Measurements from ENCODE around the gene KCNT1. TPM values are rescaled to one million over a fixed set of nuclear protein-coding genes. Genes with fewer than 3 reads are reported as not detected.

The KCNT1 gene
- total RNA-seq, 1 donor from 2014 or later, result not detected

DNA sequence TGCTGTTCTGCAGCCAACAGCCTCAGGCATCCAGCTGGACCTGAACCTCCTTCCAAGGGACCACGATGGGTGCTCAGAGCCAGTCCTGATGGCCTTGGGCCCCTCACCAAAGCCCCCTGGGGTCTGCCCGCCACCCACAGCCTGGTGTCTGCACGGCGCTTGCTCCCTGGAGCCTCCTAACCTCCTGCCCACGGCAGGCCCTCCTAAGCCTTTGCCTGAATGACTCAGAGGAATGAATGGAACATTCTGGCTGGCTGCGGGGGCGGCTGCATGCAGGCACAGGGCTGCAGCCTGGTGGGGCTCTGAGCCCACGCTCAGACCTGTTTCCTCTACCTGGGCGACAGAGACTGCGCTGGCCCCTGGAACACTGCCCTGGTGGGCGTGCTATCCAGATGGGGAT lies 9.6 kb upstream of the KCNT1 start:
- intact Hi-C loops (cut with DNase I), result no loop called here
- H3K4me1 ChIP-seq, result no peaks in the 10 kb centered on the region
- no peaks in the 10 kb centered on the region for H3K36me3 ChIP-seq
- TF ChIP-seq CTCF (IDR thresholded peaks at IDR 0.05), result no peak
- H3K27ac ChIP-seq, result no peak overlapping the region
- no peaks in the 10 kb centered on the region for H3K27me3 ChIP-seq
- DNase-seq (ENCODE audit: low spot score in 2 of 2), result no peak
- H3K9me3 ChIP-seq, result no peaks in the 10 kb centered on the region
- no peak overlapping the region for H3K4me3 ChIP-seq

DNA sequence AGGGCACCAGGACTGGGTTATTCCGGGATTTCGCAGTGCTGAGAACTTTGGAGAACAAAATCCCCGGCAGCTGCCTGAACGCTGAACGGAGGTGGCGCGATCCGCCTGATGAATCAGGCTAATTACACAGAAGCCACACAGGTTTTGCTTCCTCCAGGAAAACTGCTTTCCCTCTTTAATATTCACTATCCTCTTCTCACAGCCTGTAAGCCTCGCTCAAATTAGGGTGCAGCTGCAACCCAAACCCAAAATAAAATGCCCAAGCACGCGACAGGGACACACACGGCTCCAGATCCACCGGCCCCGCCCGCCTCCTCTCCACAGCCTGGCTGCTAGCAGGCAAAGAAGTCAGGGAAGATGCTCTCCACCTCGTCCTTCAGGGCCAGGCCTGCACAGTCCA lies 8.7 kb upstream of the KCNT1 start:
- Histone ChIP-seq H3K27me3 (no peaks in the 10 kb centered on the region), H3K36me3 (no peaks in the 10 kb centered on the region), H3K9me3 (no peaks in the 10 kb centered on the region), H3K4me3 (no peak overlapping the region), H3K27ac (no peak overlapping the region), H3K4me1 (no peaks in the 10 kb centered on the region)
- no peak for DNase-seq (ENCODE audit: low spot score in 2 of 2)
- TF ChIP-seq CTCF (IDR thresholded peaks at IDR 0.05), result no peak
- intact Hi-C loops (cut with DNase I), result no loop called here

DNA sequence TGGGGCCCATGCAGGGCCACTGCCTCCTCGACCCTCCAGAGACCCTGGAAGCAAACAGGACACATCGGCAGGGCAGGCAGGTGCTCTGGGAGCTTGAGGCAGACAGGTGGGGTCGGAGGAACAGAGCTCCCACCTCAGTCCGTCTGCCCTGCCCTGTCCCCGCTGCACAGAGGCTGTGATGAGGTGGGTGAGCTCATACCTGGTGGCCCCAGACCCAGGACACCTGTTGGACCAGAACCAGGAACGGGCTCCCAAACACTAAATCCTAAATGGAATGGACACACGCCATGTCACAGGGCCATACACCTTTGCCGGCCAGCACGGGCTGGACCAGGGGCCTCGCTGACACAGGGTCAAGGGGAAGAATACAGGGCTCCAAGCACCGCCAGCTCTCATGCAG lies 8.2 kb upstream of the KCNT1 start:
- Histone ChIP-seq H3K4me1 (no peaks in the 10 kb centered on the region), H3K27ac (no peak overlapping the region), H3K9me3 (no peaks in the 10 kb centered on the region), H3K36me3 (no peaks in the 10 kb centered on the region), H3K4me3 (no peak overlapping the region), H3K27me3 (no peaks in the 10 kb centered on the region)
- intact Hi-C loops (cut with DNase I), result no loop called here
- no peak for TF ChIP-seq CTCF (IDR thresholded peaks at IDR 0.05)
- no peak for DNase-seq (ENCODE audit: low spot score in 2 of 2)

GRCh38 chr9:135694414-135694813 lies 7.6 kb upstream of the KCNT1 start:
- no peaks in the 10 kb centered on the region for H3K27me3 ChIP-seq
- no peaks in the 10 kb centered on the region for H3K4me1 ChIP-seq
- DNase-seq (ENCODE audit: low spot score in 2 of 2), result no peak
- intact Hi-C loops (cut with DNase I), result no loop called here
- H3K27ac ChIP-seq, result no peak overlapping the region
- no peak overlapping the region for H3K4me3 ChIP-seq
- H3K36me3 ChIP-seq, result no peaks in the 10 kb centered on the region
- H3K9me3 ChIP-seq, result no peaks in the 10 kb centered on the region
- TF ChIP-seq CTCF (IDR thresholded peaks at IDR 0.05), result no peak

- H3K4me1 ChIP-seq, result no peaks in the 10 kb centered on the region
- no peaks in the 10 kb centered on the region for H3K27me3 ChIP-seq
- no peak overlapping the region for H3K4me3 ChIP-seq
- H3K9me3 ChIP-seq, result no peaks in the 10 kb centered on the region
- intact Hi-C loops (cut with DNase I), result no loop called here
- no peak for TF ChIP-seq CTCF (IDR thresholded peaks at IDR 0.05)
- no peak for DNase-seq (ENCODE audit: low spot score in 2 of 2)
- H3K27ac ChIP-seq, result no peak overlapping the region
- no peaks in the 10 kb centered on the region for H3K36me3 ChIP-seq
Measured at GRCh38 chr9:135695036-135695435, 6.9 kb upstream of the KCNT1 start.

- H3K27me3 ChIP-seq, result no peaks in the 10 kb centered on the region
- TF ChIP-seq CTCF (IDR thresholded peaks at IDR 0.05), result no peak
- no peak overlapping the region for H3K4me3 ChIP-seq
- H3K4me1 ChIP-seq, result no peaks in the 10 kb centered on the region
- no peak overlapping the region for H3K27ac ChIP-seq
- H3K36me3 ChIP-seq, result no peaks in the 10 kb centered on the region
- no peaks in the 10 kb centered on the region for H3K9me3 ChIP-seq
- intact Hi-C loops (cut with DNase I), result no loop called here
- DNase-seq (ENCODE audit: low spot score in 2 of 2), result no peak
Measured at GRCh38 chr9:135695642-135696041, 6.3 kb upstream of the KCNT1 start.

All from ascending aorta (tissue), 2 donors.